ENCODE results near the gene RAPGEF2.

DNA sequence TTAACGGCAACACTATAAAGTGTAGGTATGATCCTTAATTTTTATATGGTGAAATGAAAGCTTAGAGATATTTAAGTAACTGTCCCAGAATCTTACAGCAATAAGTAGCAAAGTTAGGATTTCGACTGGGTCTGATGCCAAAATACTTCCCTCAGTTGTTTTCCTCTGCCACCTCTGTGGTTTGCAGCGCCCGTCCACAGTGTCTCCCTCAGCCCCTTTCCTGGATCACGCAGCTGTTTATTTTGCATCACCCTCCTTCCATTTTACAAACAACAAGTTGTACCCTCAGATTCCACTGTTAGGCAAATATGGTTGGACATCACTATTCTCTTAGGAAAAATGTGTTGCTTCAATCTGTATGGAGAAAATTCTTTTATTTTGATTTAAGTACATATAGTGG lies 56.1 kb downstream of the RAPGEF2 start:
- no peak for TF ChIP-seq POLR2AphosphoS5 (IDR thresholded peaks at IDR 0.05; ENCODE audit: low read depth, low read length)
- TF ChIP-seq SIN3A (IDR thresholded peaks at IDR 0.05; ENCODE audit: borderline replicate concordance, insufficient read depth, low read depth, low read length) = no peak

All from Panc1 (cell line).